ENCODE data around the gene RACK1. TPM values are rescaled to one million over a fixed set of nuclear protein-coding genes. Genes with fewer than 3 reads are reported as not detected.

Gene RACK1
- total RNA-seq, 1 donor from 2014 or later, result 2,747 TPM

GRCh38 chr5:181235689-181236366 is 7.9 kb downstream of the RACK1 start:
- no peak overlapping the region for H3K4me3 ChIP-seq (ENCODE audit: low read depth, low read length)
- TF ChIP-seq, protein P1, sequence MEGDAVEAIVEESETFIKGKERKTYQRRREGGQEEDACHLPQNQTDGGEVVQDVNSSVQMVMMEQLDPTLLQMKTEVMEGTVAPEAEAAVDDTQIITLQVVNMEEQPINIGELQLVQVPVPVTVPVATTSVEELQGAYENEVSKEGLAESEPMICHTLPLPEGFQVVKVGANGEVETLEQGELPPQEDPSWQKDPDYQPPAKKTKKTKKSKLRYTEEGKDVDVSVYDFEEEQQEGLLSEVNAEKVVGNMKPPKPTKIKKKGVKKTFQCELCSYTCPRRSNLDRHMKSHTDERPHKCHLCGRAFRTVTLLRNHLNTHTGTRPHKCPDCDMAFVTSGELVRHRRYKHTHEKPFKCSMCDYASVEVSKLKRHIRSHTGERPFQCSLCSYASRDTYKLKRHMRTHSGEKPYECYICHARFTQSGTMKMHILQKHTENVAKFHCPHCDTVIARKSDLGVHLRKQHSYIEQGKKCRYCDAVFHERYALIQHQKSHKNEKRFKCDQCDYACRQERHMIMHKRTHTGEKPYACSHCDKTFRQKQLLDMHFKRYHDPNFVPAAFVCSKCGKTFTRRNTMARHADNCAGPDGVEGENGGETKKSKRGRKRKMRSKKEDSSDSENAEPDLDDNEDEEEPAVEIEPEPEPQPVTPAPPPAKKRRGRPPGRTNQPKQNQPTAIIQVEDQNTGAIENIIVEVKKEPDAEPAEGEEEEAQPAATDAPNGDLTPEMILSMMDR (conservative IDR thresholded peaks at IDR 0.05; ENCODE audit: low read depth, low read length), result no peak
- DNase-seq (ENCODE audit: low read depth), result no peak

DNA sequence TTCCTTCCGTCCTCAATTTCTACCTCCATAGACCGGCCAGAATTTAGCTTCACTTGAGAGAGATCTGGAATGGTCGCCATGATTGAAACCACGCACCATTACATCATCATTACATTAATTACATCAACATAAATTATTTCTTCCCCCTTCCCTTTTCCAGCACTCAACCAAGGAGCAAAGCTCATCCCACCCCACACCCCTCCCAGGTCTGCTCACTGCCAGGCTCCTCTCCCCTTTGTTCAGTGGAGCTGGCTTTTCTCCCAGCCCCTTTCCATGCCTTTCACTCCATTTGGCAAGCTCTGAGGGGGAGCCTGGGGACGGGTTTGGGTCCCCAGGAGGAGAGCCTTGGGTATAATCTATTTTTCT is 8.4 kb downstream of the RACK1 start:
- H3K4me3 ChIP-seq (ENCODE audit: low read depth, low read length), result no peak overlapping the region
- TF ChIP-seq, protein P1 (conservative IDR thresholded peaks at IDR 0.05; ENCODE audit: low read depth, low read length), result no peak
- no peak for DNase-seq (ENCODE audit: low read depth)

GRCh38 chr5:181234455-181235306 is 9.0 kb downstream of the RACK1 start:
- DNase-seq (ENCODE audit: low read depth), result no peak
- TF ChIP-seq, protein P1 (conservative IDR thresholded peaks at IDR 0.05; ENCODE audit: low read depth, low read length), result no peak
- no peak overlapping the region for H3K4me3 ChIP-seq (ENCODE audit: low read depth, low read length)

DNA sequence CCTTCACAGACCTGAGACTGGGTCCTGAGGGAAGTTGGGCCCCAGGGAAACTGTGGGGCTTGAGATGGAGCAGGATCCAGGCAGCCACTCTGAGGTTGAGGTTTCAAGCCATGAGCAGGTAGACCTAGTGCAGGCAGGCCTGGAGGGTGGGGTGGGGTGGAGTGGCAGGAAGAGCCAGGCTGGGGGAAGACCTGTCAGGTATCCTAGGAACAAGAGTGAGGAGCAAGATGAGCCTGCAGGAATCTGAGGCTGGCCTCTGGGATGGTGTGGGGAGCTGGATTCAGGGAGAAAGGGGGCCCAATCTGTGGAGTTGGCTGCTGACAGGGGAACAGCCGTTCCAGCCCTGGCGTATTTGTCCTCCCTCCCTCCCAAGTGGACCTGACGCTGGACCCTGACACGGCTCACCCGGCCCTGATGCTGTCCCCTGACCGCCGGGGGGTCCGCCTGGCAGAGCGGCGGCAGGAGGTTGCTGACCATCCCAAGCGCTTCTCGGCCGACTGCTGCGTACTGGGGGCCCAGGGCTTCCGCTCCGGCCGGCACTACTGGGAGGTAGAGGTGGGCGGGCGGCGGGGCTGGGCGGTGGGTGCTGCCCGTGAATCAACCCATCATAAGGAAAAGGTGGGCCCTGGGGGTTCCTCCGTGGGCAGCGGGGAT is 9.8 kb downstream of the RACK1 start:
- H3K4me3 ChIP-seq (ENCODE audit: low read depth, low read length), result no peak overlapping the region
- TF ChIP-seq, protein P1 (conservative IDR thresholded peaks at IDR 0.05; ENCODE audit: low read depth, low read length), result no peak
- DNase-seq (ENCODE audit: low read depth), result no peak

DNA sequence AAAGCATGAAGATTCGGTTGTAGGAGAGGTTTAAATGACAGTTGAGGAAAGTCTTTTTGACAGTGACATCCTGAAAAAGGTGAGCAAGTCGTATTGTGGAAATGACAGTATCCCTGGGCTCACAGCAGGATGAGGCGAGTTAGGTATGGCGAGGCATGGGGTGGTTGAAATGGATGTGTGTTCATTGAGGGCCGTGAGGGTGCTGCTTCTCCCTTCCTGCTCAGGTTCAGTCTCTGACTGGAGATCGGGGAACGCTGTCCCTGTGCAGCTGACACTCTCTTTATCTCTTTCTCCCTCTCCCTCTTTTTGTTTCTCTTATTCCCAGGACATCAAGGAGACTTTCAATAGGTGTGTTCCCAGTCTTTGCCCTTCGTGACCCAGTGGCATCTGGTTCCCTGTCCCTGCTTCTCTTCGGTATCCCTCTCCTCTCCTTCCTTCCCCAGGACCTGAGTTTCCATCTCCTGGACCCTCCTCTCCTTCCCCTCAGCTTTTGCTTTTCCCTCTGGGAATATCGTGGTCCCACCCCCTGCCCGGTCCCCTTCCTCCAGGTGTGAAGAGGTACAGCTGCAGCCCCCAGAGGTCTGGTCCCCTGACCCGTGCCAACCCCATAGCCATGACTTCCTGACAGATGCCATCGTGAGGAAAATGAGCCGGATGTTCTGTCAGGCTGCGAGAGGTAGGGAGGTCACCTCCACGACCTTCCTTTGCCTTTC is 10.5 kb downstream of the RACK1 start:
- no peak for DNase-seq (ENCODE audit: low read depth)
- H3K4me3 ChIP-seq (ENCODE audit: low read depth, low read length), result no peak overlapping the region
- TF ChIP-seq, protein P1 (conservative IDR thresholded peaks at IDR 0.05; ENCODE audit: low read depth, low read length), result no peak

GRCh38 chr5:181232593-181232992 is 11.1 kb downstream of the RACK1 start:
- H3K4me3 ChIP-seq (ENCODE audit: low read depth, low read length), result no peak overlapping the region
- no peak for DNase-seq (ENCODE audit: low read depth)
- TF ChIP-seq, protein P1 (conservative IDR thresholded peaks at IDR 0.05; ENCODE audit: low read depth, low read length), result no peak

Measured in epithelial cell of proximal tubule (primary cell).